ENCODE data around the gene KCNC1. TPM values are rescaled to one million over a fixed set of nuclear protein-coding genes. Genes with fewer than 3 reads are reported as not detected.

Gene KCNC1
- total and polyA plus RNA-seq, 2 of the 4 experiments (the other 2 are of a cell fraction), result 0.03 TPM; not detected in 1

- Histone ChIP-seq H3K4me2 (ENCODE audit: low read depth, low read length) (no peak overlapping the region), H2BK5ac (ENCODE audit: low read depth, low read length, poor library complexity, severe bottlenecking) (no peak overlapping the region), H3K79me1 (ENCODE audit: low read depth in 1 of 2, low read length in 2 of 2) (peaks cover 0 to 6% of the 10 kb centered on the region in 2 experiments; a peak in 1 of 4 replicates), H4K20me1 (ENCODE audit: insufficient read depth, low read length) (no peaks in the 10 kb centered on the region), H4K5ac (ENCODE audit: low read depth, low read length) (no peak overlapping the region), H4K8ac (ENCODE audit: low read depth in 2 of 2, low read length in 2 of 2) (no peak overlapping the region), H2AK5ac (ENCODE audit: low read depth, low read length) (no peak overlapping the region), H3K4me1 (ENCODE audit: control insufficient read depth, insufficient read depth, low read length) (peaks cover 2% of the 10 kb centered on the region; the same call in 1 of the 2 replicates), H3K27me3 (ENCODE audit: control insufficient read depth, insufficient read depth, low read length) (no peaks in the 10 kb centered on the region), H2BK15ac (ENCODE audit: low read depth, low read length) (no peak overlapping the region), H3K36me3 (ENCODE audit: control insufficient read depth, insufficient read depth, low read length) (no peaks in the 10 kb centered on the region), H3K23ac (ENCODE audit: low read depth, low read length) (no peak overlapping the region), H3K9me3 (ENCODE audit: control insufficient read depth, insufficient read depth, low read length) (no peaks in the 10 kb centered on the region), H4K91ac (ENCODE audit: insufficient read depth, low read depth, low read length) (no peak overlapping the region), H3K18ac (ENCODE audit: low read depth, low read length) (no peak overlapping the region), H3K27ac (ENCODE audit: insufficient read depth, low read length) (no peak overlapping the region), H3K14ac (replicated peaks; ENCODE audit: low read depth, low read length) (no peak overlapping the region), H2AK9ac (replicated peaks; ENCODE audit: low read depth, low read length, poor library complexity) (no peak overlapping the region), H3K4me3 (ENCODE audit: insufficient read depth, low read depth, low read length) (no peak overlapping the region), H2BK20ac (ENCODE audit: low read depth, low read length) (no peak overlapping the region), H3K4ac (ENCODE audit: low read depth, low read length) (no peak overlapping the region), H3K9me1 (ENCODE audit: insufficient read depth, low read length) (peaks cover 11% of the 10 kb centered on the region), H3K56ac (ENCODE audit: extremely low read depth, insufficient read depth, low read length) (no peak overlapping the region), H3K9ac (ENCODE audit: low read depth, low read length) (no peak overlapping the region), H2AFZ (replicated peaks; ENCODE audit: low read length, poor library complexity) (no peak overlapping the region), H2BK120ac (ENCODE audit: low read depth, low read length) (no peak overlapping the region)
- POLR2A ChIA-PET (ENCODE audit: unreplicated experiment), result no interaction called here
- CTCF ChIA-PET, result no interaction called here
- dilution Hi-C loops (cut with HindIII; ENCODE audit: low sequenced_read_pairs, unreplicated experiment), result no loop called here
- intact Hi-C loops (cut with micrococcal nuclease), result no loop called here
- 70% methylated on average over 2 of the region's 7 CpGs; no CpG with 5 or more reads in 1 of the 2 experiments for WGBS, 2 experiments (ENCODE audit: extremely low coverage in 2 of 2, insufficient read length in 1 of 2)
- no TSS peak for BruUV-seq (replicated peaks)
- TF ChIP-seq MXI1 (IDR thresholded peaks at IDR 0.05; ENCODE audit: borderline replicate concordance, low read depth, low read length), result no peak
- TF ChIP-seq CEBPB (IDR thresholded peaks at IDR 0.05; ENCODE audit: low read depth, low read length), result no peak
- no peak for TF ChIP-seq POLR2A (IDR thresholded peaks at IDR 0.05; ENCODE audit: low read depth, low read length)
- TF ChIP-seq CHD1 (IDR thresholded peaks at IDR 0.05; ENCODE audit: low read depth, low read length), result no peak
- TF ChIP-seq RFX5 (IDR thresholded peaks at IDR 0.05; ENCODE audit: low read depth, low read length), result no peak
- TF ChIP-seq SMC3 (IDR thresholded peaks at IDR 0.05; ENCODE audit: low read depth, low read length), result no peak
- no peak for TF ChIP-seq NFE2L2 (IDR thresholded peaks at IDR 0.05; ENCODE audit: low read depth, low read length)
- TF ChIP-seq BHLHE40 (IDR thresholded peaks at IDR 0.05; ENCODE audit: low read depth, low read length), result no peak
- no peak for TF ChIP-seq FOS (IDR thresholded peaks at IDR 0.05; ENCODE audit: low read depth, low read length)
- no peak for TF ChIP-seq MAFK (IDR thresholded peaks at IDR 0.05; ENCODE audit: low read depth, low read length)
- TF ChIP-seq RCOR1 (IDR thresholded peaks at IDR 0.05; ENCODE audit: insufficient replicate concordance, low read length), result no peak
- no peak for TF ChIP-seq RAD21 (IDR thresholded peaks at IDR 0.05; ENCODE audit: low read length)
- no peak for TF ChIP-seq USF2 (IDR thresholded peaks at IDR 0.05; ENCODE audit: low read depth, low read length)
- ATAC-seq (ENCODE audit: low read depth), result no peak
- no peak for DNase-seq
- in situ Hi-C loops (cut with MboI; ENCODE audit: low sequenced_read_pairs), result no loop called here
These were observed 59.1 kb downstream of the KCNC1 start for GRCh38 chr11:17793642-17794170.
